Heart right ventricle (tissue), 16 donors: ENCODE measurements around the gene EDN2. TPM values are rescaled to one million over a fixed set of nuclear protein-coding genes. Genes with fewer than 3 reads are reported as not detected.
A peak's percentile ranks its signal among the peaks of the same experiment; 100 is the strongest.

ENCODE experiments used
- ATAC-seq, 8 donors: fragments of 200-7000 bp; cut with Tn5 transposase; one replicate each; pipeline ENCODE4 v1.9.1; 2020; ENCODE audit warnings: mild to moderate bottlenecking in 8 of 8, moderate library complexity in 8 of 8, moderate number of reproducible peaks in 1 of 8
- DNase-seq, 2 donors: peaks; one replicate each; pipeline ENCODE4 v3.0.0-alpha.2; 2020
- H3K27ac ChIP-seq, 10 donors: fragments of 200-600 bp; sonication (generic) in 2 of 10; one replicate each; pipeline versions ENCODE4 v1.5.0 to v1.8.0; 2020 to 2022; ENCODE audit warnings: mild to moderate bottlenecking in 3 of 10
- H3K27me3 ChIP-seq, 7 donors: fragments of 200-600 bp; one replicate each; pipeline ENCODE4 v1.8.0; 2021 to 2022; ENCODE audit warnings: mild to moderate bottlenecking in 2 of 7
- H3K36me3 ChIP-seq, 9 donors: fragments of 200-600 bp; sonication (generic) in 1 of 9; one replicate each; pipeline versions ENCODE4 v1.5.0 to v1.8.0; 2020 to 2022; ENCODE audit warnings: mild to moderate bottlenecking in 2 of 9
- H3K4me1 ChIP-seq, 9 donors: fragments of 200-600 bp; sonication (generic) in 1 of 9; one replicate each; pipeline versions ENCODE4 v1.5.0 to v1.8.0; 2020 to 2022; ENCODE audit warnings: mild to moderate bottlenecking in 4 of 9
- H3K4me3 ChIP-seq, 10 donors: fragments of 200-600 bp; sonication (generic) in 2 of 10; one replicate each; pipeline versions ENCODE4 v1.5.0 to v1.8.0; 2020 to 2022; ENCODE audit warnings: mild to moderate bottlenecking in 7 of 10, moderate library complexity in 2 of 10
- H3K9me3 ChIP-seq, 11 donors: fragments of 200-600 bp in 10 of 11; sonication (generic) in 2 of 11; one replicate each; pipeline versions ENCODE4 v1.5.0 to v1.8.0; 2013 to 2022; ENCODE audit warnings: mild to moderate bottlenecking in 2 of 11, control low read depth in 1 of 11, moderate library complexity in 1 of 11
- WGBS, 2 donors: extraction: QIAGEN DNeasy Blood & Tissue Kit; methylation state at CpG; one replicate each; pipeline ENCODE4 v1.1.7; 2013; ENCODE audit warnings: inconsistent platforms in 1 of 2; 5-methylcytosine and 5-hydroxymethylcytosine counted together
- intact Hi-C, 10 donors: fragments of 100-400 bp; cut with DNase I; formaldehyde crosslinking; loops; one replicate each; pipeline versions ENCODE4 v1.11.1 to v1.14.2; 2022
- polyA plus RNA-seq, 2 donors: library from polyadenylated mRNA; stranded (reverse); fragments of 200-250 nt; gene quantifications; one replicate each; pipeline ENCODE4 v1.2.3, GENCODE V29; 2013
- total RNA-seq, 10 donors: library from RNA; stranded (reverse); fragmentation: NEBNext Ultra II Directional in 3 of 10; extraction: Animal tissue kit (Norgen Biotek cat#: 25700) in 3 of 10; gene quantifications; one replicate each; pipeline versions ENCODE4 v1.2.1 to v1.2.4, GENCODE V29; 2021 to 2023
- TF ChIP-seq, protein P1 (sequence below), 9 donors: fragments of 200-600 bp; sonication (generic) in 2 of 9; IDR thresholded peaks; one replicate each; pipeline versions ENCODE4 v1.5.0 to v1.8.0; 2021 to 2022; ENCODE audit warnings: antibody characterized with exemption in 9 of 9, mild to moderate bottlenecking in 5 of 9, moderate library complexity in 1 of 9
- donor health status: Arrhythmogenic right ventricular cardiomyopathy.
- donor health status: ischemic (EF 13 %, LVEDD 7.1; RV severe dilation, severe dysfunction).
- donor health status: healthy with polysubstance abuse.
- donor health status: DM: no; HTN: yes; CAD: no.
- donor health status: DM: no; HTN: no; CAD: no.
- donor health status: ischemic (EF 25% LVEDD 6.9; RV normal size, moderate dysfunction).
- donor health status: ischemic (EF 25% LVEDD 5.7; RV mildly dilated, moderate dysfunction).
- donor health status: healthy.
- donor health status: DM: yes; HTN: yes; CAD: no.
- donor health status: Ischemic cardiomyopathy.
- donor health status: ischemic (EF 35%, LVEDD 5.7; RV mildly dilated, moderate dysfunction).
- donor health status: nonischemic (EF 11% LVEDD 7.7; RV severe dilation, severe dysfunction).
- donor health status: DM: yes; HTN: yes; CAD: no.
- donor health status: PGD.
- donor health status: ischemic (EF 29% LVEDD 5.4; RV normal size, mild dysfunction).
- donor health status: nonischemic (EF 23%, LVEDD 6.1; RV moderate dilation, normal function).

The EDN2 gene
- total and polyA plus RNA-seq, 12 donors = 0.30 to 8.5 (median 1.0) TPM; not detected in 5

- peak overlapping the region in 2 of 10 donors; percentile 3 to 36 for H3K27ac ChIP-seq
- intact Hi-C loops = no loop called here
- H3K4me3 ChIP-seq = no peak overlapping the region
- TF ChIP-seq, protein P1, sequence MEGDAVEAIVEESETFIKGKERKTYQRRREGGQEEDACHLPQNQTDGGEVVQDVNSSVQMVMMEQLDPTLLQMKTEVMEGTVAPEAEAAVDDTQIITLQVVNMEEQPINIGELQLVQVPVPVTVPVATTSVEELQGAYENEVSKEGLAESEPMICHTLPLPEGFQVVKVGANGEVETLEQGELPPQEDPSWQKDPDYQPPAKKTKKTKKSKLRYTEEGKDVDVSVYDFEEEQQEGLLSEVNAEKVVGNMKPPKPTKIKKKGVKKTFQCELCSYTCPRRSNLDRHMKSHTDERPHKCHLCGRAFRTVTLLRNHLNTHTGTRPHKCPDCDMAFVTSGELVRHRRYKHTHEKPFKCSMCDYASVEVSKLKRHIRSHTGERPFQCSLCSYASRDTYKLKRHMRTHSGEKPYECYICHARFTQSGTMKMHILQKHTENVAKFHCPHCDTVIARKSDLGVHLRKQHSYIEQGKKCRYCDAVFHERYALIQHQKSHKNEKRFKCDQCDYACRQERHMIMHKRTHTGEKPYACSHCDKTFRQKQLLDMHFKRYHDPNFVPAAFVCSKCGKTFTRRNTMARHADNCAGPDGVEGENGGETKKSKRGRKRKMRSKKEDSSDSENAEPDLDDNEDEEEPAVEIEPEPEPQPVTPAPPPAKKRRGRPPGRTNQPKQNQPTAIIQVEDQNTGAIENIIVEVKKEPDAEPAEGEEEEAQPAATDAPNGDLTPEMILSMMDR (IDR thresholded peaks at IDR 0.05) = no peak
- ATAC-seq (peak in 6 of 8 donors; percentile 28 to 56 (median 42)), DNase-seq (peak in 1 of 2 donors; percentile 74)
- H3K27me3 ChIP-seq = peaks cover 0 to under 1% (median 0%) of the 10 kb centered on the region in 7 donors
- peaks cover 28 to 72% (median 53%) of the 10 kb centered on the region in 9 donors for H3K4me1 ChIP-seq
- 45 to 48% methylated on average over 19 of the region's 19 CpGs for WGBS, 2 donors
- no peaks in the 10 kb centered on the region for H3K36me3 ChIP-seq
- H3K9me3 ChIP-seq = no peaks in the 10 kb centered on the region
Observed at GRCh38 chr1:41479000-41479807, 5.3 kb downstream of the EDN2 start.

DNA sequence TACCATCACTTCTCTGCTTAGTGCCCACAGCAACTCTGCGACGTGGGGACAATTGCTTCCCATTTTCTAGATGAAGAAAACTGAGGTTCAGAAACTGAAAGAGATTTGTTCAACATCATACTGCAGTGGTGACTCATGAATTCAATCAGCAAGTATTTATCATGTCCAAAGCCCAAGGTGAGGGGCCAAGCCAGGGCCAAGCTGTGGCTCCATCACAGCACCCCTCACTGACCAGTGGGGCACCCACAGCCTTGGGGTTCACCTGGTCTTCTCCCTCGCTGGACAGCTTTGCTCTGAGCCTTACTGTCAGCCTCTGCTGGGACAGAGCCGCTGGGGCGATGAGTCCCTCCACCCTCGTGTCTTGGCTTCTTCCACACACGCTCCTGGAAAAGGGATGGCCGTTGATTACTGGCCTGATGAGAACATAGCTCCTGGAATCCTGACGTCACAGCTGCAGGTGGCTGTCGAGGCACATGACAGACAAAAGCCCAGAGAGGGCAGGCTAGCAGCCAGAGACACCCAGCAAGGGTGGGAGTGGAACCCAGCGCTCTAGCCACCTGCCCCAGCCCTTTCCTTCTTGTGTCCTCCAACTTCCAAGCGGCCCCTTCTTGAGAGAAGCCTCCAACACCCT, 6.2 kb downstream of the EDN2 start:
- intact Hi-C loops = no loop called here
- Histone ChIP-seq H3K36me3 (no peaks in the 10 kb centered on the region), H3K27ac (no peak overlapping the region), H3K4me3 (no peak overlapping the region), H3K9me3 (no peaks in the 10 kb centered on the region), H3K27me3 (no peaks in the 10 kb centered on the region), H3K4me1 (peaks cover 31 to 69% (median 49%) of the 10 kb centered on the region in 9 donors)
- DNase-seq (no peak), ATAC-seq (no peak)
- TF ChIP-seq, protein P1 (IDR thresholded peaks at IDR 0.05) = no peak
- WGBS, 2 donors = 80 to 83% methylated on average over 12 of the region's 12 CpGs

DNA sequence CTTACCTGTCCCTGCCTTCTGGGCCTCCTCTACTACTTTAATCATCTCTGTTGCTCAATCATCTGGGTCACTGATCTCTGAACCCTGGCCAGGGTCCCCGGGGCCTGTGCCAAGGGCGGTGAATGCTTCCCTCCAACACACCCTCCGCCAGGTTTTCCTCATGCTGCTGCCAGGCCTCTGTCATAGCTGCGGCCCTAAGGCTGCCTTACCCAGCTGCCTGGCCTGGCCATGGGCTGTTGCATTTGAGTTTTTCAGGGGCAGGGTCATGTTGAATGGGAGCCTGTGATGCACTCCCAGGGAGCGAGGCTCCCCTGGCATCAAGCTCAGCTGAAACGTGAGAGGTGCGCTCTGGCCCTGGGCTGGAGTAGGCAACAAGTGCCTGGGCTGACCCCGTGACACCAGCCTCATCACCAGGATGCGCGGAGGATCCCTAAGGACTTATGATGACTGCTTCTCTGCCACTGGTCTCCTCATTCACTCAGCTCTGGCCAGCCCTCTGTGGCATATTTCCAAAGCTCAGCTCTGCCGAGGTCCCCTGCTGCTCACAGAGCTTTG, 7.6 kb downstream of the EDN2 start:
- peak overlapping the region in 4 of 10 donors; percentile 10 to 39 (median 30) for H3K27ac ChIP-seq
- ATAC-seq = peak in 4 of 8 donors; percentile 12 to 47 (median 28)
- intact Hi-C loops = no loop called here
- H3K4me1 ChIP-seq = peaks cover 26 to 55% (median 41%) of the 10 kb centered on the region in 9 donors
- DNase-seq = peak in 1 of 2 donors; percentile 61
- 54 to 58% methylated on average over 11 of the region's 11 CpGs for WGBS, 2 donors
- H3K4me3 ChIP-seq = no peak overlapping the region
- no peaks in the 10 kb centered on the region for H3K27me3 ChIP-seq
- no peaks in the 10 kb centered on the region for H3K9me3 ChIP-seq
- TF ChIP-seq, protein P1 (IDR thresholded peaks at IDR 0.05) = no peak
- H3K36me3 ChIP-seq = no peaks in the 10 kb centered on the region

DNA sequence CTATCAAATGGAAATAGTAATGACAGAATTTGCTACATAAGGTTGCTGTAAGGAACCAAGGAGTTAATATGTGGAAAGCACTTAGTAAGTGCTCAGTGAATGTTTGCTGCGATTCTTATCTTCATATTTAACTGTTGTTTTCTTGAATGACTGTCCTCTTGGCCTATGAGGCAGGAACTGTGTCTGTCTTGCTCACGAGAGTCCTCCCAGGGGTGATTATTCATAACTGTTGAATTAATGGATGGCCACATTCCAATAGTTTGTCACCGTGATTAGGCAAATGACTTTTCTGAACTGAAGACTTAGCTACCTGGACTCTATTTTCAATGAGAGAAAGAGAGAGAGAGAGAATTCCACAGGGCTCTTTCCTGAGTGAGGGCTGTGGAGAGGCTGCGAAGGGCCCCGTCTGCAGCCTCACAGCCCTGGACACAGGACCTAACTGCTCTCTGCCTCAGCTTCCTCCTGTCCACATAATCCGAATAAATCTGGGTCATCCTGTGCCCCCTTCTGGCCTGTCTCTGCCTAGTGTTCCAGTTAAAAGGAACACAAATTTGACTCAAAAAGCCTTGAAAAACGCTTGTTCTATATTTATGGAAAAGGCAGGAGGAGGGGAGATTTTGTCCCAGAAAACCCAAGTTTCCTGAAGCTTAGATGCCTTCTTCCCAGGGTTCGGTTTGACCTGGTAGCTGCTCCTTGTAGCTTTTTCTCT, 8.5 kb downstream of the EDN2 start:
- no peak for DNase-seq
- peaks cover 26 to 55% (median 41%) of the 10 kb centered on the region in 9 donors for H3K4me1 ChIP-seq
- H3K27ac ChIP-seq = peak overlapping the region in 2 of 10 donors; percentile 10 to 39
- 49 to 65% methylated on average over 8 of the region's 8 CpGs for WGBS, 2 donors
- no peaks in the 10 kb centered on the region for H3K36me3 ChIP-seq
- intact Hi-C loops = no loop called here
- H3K4me3 ChIP-seq = no peak overlapping the region
- no peaks in the 10 kb centered on the region for H3K27me3 ChIP-seq
- no peak for ATAC-seq
- H3K9me3 ChIP-seq = no peaks in the 10 kb centered on the region
- TF ChIP-seq, protein P1 (IDR thresholded peaks at IDR 0.05) = peak in 3 of 9 donors; percentile 7 to 15 (median 8)
